Measurements from ENCODE around the gene CCNC. TPM values are rescaled to one million over a fixed set of nuclear protein-coding genes. Genes with fewer than 3 reads are reported as not detected.
A peak's percentile ranks its signal among the peaks of the same experiment; 100 is the strongest.

The CCNC gene
- total RNA-seq, 1 experiment from 2014 or later: 93.1 TPM

GRCh38 chr6:99519446-99519845 lies 49.0 kb downstream of the CCNC start (continued):
- TF ChIP-seq NR1H2 (CRISPR knock-in tag; IDR thresholded peaks at IDR 0.05) (no peak), MXD4 (CRISPR knock-in tag; IDR thresholded peaks at IDR 0.05; ENCODE audit: borderline replicate concordance) (no peak), ZNF425 (CRISPR knock-in tag; conservative IDR thresholded peaks at IDR 0.05) (no peak), ZNF317 (CRISPR knock-in tag; IDR thresholded peaks at IDR 0.05; ENCODE audit: borderline replicate concordance, low read depth) (no peak), GABPB1 (CRISPR knock-in tag; IDR thresholded peaks at IDR 0.05) (no peak)

GRCh38 chr6:99514089-99514488 lies 54.4 kb downstream of the CCNC start:
- 0 out of 2 replicates have a peak, but pooled peaks have one; percentile 42 for TF ChIP-seq USF1 (CRISPR knock-in tag; IDR thresholded peaks at IDR 0.05)
- TF ChIP-seq ZNF121 (CRISPR knock-in tag; IDR thresholded peaks at IDR 0.05): no peak
- peak; percentile 54 for TF ChIP-seq USF2 (CRISPR knock-in tag; IDR thresholded peaks at IDR 0.05)
- Mint-ChIP-seq H3K36me3 (no peaks in the 10 kb centered on the region), H3K27me3 (ENCODE audit: low read depth) (no peaks in the 10 kb centered on the region), H3K4me3 (peak overlapping the region; percentile 97), H3K9me3 (no peaks in the 10 kb centered on the region), H3K27ac (no peak overlapping the region), H3K4me1 (peaks cover 24% of the 10 kb centered on the region)
- POLR2A ChIA-PET: interaction anchor here (1.9 kb wide), 1 partner anchor 54 kb away, joined by 9 read pairs; the partner anchor contains the start of gene CCNC
- DNase-seq (ENCODE audit: low spot score) (no peak), ATAC-seq (no peak)
- CTCF ChIA-PET: interaction anchor here (0.6 kb wide), 1 partner anchor 91 kb away, joined by 4 read pairs; no protein-coding TSS in a partner anchor

- no peak for TF ChIP-seq TEAD1 (CRISPR knock-in tag; IDR thresholded peaks at IDR 0.05)
- TF ChIP-seq MLX (CRISPR knock-in tag; IDR thresholded peaks at IDR 0.05): no peak
- H3K36me3 Mint-ChIP-seq: peaks cover 9% of the 10 kb centered on the region
- POLR2A ChIA-PET: interaction anchor here (0.6 kb wide), 1 partner anchor 28 kb away, joined by 3 read pairs; no protein-coding TSS in a partner anchor
- H3K9me3 Mint-ChIP-seq: no peaks in the 10 kb centered on the region
- H3K27me3 Mint-ChIP-seq (ENCODE audit: low read depth): no peaks in the 10 kb centered on the region
- H3K27ac Mint-ChIP-seq: no peak overlapping the region
- peaks cover 24% of the 10 kb centered on the region for H3K4me1 Mint-ChIP-seq
- CTCF ChIA-PET: interaction anchor here (1.4 kb wide), 1 partner anchor 44 kb away, joined by 3 read pairs; no protein-coding TSS in a partner anchor
- H3K4me3 Mint-ChIP-seq: no peak overlapping the region
- no peak for DNase-seq (ENCODE audit: low spot score)
- no peak for ATAC-seq
These were observed 56.4 kb downstream of the CCNC start for GRCh38 chr6:99512033-99512432.

- H3K4me3 Mint-ChIP-seq: no peak overlapping the region
- H3K27me3 Mint-ChIP-seq (ENCODE audit: low read depth): no peaks in the 10 kb centered on the region
- peaks cover 3% of the 10 kb centered on the region for H3K4me1 Mint-ChIP-seq
- no peak for ATAC-seq
- ChIA-PET POLR2A (no interaction called here), CTCF (no interaction called here)
- no peak for DNase-seq (ENCODE audit: low spot score)
- H3K9me3 Mint-ChIP-seq: no peaks in the 10 kb centered on the region
- TF ChIP-seq ZNF138 (CRISPR knock-in tag; conservative IDR thresholded peaks at IDR 0.05) (no peak), FOXP1 (CRISPR knock-in tag; IDR thresholded peaks at IDR 0.05; ENCODE audit: borderline replicate concordance) (no peak)
- H3K36me3 Mint-ChIP-seq: peaks cover 38% of the 10 kb centered on the region
- H3K27ac Mint-ChIP-seq: no peak overlapping the region
These were observed 60.8 kb downstream of the CCNC start for GRCh38 chr6:99507648-99508047.

- DNase-seq (ENCODE audit: low spot score) (no peak), ATAC-seq (no peak)
- H3K9me3 Mint-ChIP-seq: no peaks in the 10 kb centered on the region
- H3K27ac Mint-ChIP-seq: no peak overlapping the region
- peaks cover 49% of the 10 kb centered on the region for H3K36me3 Mint-ChIP-seq
- H3K4me3 Mint-ChIP-seq: no peak overlapping the region
- POLR2A ChIA-PET: no interaction called here
- H3K27me3 Mint-ChIP-seq (ENCODE audit: low read depth): no peaks in the 10 kb centered on the region
- CTCF ChIA-PET: no interaction called here
- no peaks in the 10 kb centered on the region for H3K4me1 Mint-ChIP-seq
- TF ChIP-seq ZNF121 (CRISPR knock-in tag; IDR thresholded peaks at IDR 0.05) (no peak), SMAD4 (CRISPR knock-in tag; IDR thresholded peaks at IDR 0.05) (no peak), ARID4B (CRISPR knock-in tag; IDR thresholded peaks at IDR 0.05; ENCODE audit: borderline replicate concordance) (no peak), MLX (CRISPR knock-in tag; IDR thresholded peaks at IDR 0.05) (no peak), IRF2 (CRISPR knock-in tag; IDR thresholded peaks at IDR 0.05; ENCODE audit: borderline replicate concordance, low read depth) (no peak), CREM (CRISPR knock-in tag; IDR thresholded peaks at IDR 0.05) (no peak), GRHL2 (CRISPR knock-in tag; IDR thresholded peaks at IDR 0.05; ENCODE audit: insufficient replicate concordance, severe bottlenecking) (no peak), ZNF416 (CRISPR knock-in tag; IDR thresholded peaks at IDR 0.05) (no peak)
These were observed 66.7 kb downstream of the CCNC start for GRCh38 chr6:99501762-99502161.
